ENCODE data around the gene DPEP3.

DNA sequence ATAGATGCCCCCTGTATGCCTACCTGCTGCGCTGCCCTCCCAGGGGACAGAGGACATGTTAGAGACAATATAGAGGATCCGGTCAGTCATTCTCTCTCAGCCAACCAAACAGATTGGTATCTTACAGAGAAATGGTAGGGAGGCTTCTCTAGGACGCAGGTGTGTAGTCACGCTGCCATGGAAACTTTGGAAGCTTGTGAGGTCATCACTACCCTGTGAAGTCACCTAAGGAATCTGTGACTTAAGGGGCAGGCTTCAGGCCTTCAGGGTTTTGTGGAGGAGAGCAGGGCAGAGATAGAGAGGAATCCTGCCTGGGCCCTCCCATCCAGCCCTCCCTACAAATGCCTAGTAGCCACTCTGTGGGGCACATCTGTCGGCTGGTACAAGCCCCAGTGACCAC is 35.4 kb upstream of the DPEP3 start, which contains the start of gene DPEP2NB:
- TF ChIP-seq, protein P1, sequence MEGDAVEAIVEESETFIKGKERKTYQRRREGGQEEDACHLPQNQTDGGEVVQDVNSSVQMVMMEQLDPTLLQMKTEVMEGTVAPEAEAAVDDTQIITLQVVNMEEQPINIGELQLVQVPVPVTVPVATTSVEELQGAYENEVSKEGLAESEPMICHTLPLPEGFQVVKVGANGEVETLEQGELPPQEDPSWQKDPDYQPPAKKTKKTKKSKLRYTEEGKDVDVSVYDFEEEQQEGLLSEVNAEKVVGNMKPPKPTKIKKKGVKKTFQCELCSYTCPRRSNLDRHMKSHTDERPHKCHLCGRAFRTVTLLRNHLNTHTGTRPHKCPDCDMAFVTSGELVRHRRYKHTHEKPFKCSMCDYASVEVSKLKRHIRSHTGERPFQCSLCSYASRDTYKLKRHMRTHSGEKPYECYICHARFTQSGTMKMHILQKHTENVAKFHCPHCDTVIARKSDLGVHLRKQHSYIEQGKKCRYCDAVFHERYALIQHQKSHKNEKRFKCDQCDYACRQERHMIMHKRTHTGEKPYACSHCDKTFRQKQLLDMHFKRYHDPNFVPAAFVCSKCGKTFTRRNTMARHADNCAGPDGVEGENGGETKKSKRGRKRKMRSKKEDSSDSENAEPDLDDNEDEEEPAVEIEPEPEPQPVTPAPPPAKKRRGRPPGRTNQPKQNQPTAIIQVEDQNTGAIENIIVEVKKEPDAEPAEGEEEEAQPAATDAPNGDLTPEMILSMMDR (conservative IDR thresholded peaks at IDR 0.05 in 1 of 2, IDR thresholded peaks at IDR 0.05 in 1 of 2; ENCODE audit: extremely low read depth in 1 of 2, insufficient read depth in 1 of 2, low read depth in 1 of 2, low read length in 2 of 2), result no peak
- no peak for TF ChIP-seq EZH2 (IDR thresholded peaks at IDR 0.05; ENCODE audit: borderline replicate concordance, low read length)

All from mammary epithelial cell (primary cell).